Hindlimb muscle (tissue), 1 donor: ENCODE measurements around the gene PANK1. TPM values are rescaled to one million over a fixed set of nuclear protein-coding genes. Genes with fewer than 3 reads are reported as not detected.
A peak's percentile ranks its signal among the peaks of the same experiment; 100 is the strongest.

Source experiments
- DNase-seq: peaks from one replicate; pipeline ENCODE4 v3.0.0-alpha.2; 2013
- polyA plus RNA-seq: library from polyadenylated mRNA; unstranded; fragments of 120-200 nt; gene quantifications from one replicate; pipeline ENCODE4 v1.2.1, GENCODE V29; 2013; ENCODE audit not compliant: insufficient read length

PANK1 gene
- 16.0 TPM for polyA plus RNA-seq

DNA sequence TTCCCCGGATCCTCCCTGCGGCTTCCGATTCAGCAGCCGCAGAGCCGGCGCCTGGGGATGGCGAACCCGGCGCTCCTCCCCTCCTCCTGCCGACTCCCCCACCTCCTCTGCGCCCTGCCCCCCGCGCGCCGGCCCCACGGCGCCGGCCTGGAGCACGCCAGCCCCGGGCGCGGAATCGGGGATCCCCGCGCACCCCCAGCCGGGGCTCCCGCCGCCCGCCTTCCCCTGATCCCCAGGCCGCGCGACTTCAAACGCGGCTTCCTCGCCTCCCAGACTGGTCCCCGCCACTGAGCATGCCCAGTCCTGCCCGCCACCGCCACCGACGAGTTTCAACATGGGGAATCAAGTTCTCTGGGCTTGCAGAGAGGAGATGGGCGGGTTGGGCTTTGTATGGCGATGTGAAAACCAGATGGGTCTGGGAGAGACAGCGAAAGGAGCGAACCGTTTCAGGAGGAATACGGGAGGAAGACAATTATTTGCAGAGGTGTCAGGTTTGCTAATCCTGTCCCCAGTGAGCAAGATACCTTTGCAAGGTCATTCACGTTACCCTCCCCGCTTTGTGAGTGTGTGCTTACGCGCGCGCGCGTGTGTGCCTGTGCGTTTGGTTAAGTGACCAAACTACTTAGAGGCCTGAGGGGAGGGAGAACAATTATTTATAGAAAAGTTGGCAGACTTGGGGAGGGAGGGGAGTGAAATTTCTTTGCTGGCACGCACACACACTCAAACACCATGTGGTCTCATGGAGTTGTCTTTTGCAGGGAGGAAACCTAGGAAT lies at the start of gene PANK1:
Gene PANK1 (minus strand): TSS at position 276 of the 775 bp plus-strand sequence. CDS start 351 bp downstream, outside the sequence.
- peak; percentile 73 for DNase-seq

DNA sequence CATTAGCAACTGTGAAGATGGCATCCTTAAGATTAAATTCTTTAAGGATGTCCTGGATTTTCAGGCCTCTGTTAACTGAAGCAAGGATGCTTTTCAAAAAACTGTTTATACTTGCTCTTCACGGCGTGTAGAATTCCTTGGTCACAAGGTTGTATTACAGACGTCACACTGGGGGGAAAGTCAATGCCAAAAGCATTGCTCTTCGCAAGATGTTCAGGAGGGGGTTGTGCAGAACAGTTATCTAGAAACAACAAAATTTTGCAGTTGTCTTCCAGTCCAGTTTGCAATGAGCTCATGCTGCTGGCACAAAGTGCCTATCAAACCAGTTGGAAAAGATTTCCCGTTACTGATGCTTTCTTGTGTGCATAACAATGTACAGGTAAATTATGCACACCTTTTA lies 48.1 kb upstream of the PANK1 start:
- no peak for DNase-seq

DNA sequence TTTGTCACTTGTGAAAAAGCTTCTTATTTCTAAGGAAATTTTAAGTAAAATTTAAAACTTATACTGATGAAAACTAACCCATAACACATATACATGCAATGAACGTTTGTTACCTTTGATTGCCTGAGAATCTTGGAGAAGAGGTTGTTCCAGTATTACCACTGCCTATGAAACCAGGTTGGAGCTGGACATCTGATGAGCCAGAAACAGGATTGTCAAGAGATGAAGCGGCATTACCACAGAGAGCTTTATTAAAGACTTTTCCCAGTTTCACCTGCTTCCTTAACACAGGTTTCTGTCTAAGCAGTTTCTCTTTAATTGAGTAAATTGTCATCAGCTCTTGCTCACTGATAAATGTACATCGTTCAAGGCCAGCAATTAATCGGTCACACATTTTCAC lies 47.4 kb upstream of the PANK1 start:
- DNase-seq = no peak

DNA sequence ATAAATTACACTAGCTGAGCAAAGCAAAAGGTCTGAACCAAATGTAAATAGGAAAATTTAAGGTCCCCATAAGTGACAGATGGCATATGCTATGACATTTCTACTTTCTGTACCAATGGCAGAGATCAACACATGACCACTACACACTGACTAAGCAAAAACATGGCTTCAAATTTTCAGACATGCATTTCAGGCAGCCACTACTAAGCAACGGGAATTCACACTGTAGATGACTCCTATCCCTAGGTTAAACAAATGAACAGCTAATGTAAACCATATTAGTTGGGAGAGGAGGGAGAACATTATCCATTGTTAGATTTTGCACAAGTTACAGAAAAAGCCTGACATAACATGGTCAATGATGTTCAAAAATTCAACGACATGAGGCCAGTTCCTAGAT lies 45.0 kb upstream of the PANK1 start:
- no peak for DNase-seq

DNA sequence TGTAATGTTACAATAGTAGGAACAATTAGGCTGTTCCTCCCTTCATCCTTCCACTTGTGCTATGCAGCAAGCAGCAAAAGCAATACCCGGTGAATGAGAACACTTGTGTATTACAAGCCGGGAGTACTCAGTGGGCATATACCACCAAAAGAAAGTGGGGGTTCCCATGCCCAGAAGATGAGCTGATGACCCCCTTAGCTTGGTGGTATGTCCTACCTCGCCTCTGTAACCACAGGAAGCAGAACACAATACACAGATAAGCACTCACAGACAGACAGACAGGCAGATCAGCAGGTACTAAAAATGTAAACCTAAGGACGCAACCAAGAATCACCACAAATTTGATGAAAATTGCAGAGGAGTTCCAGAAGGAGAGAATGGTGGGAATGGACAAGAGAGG lies 40.9 kb upstream of the PANK1 start:
- DNase-seq = no peak

DNA sequence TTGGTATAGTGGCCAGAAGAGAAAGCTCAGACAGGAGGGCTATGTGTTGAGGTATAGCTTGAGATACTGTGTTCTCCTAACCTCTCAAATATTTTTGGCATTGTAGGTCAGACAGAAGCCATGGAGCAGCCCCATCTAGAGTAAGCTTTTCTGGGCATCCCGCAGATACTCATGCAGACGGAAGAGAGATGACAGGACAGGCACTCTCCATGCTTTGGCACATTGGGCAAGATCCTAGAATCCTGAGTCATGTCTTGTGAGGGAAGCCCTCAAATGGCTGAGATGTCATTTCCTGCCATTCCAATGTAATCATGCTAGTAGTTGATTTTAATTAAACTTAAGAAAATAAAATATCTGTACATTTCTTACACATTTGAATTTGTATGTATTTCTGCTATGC lies 39.6 kb upstream of the PANK1 start:
- DNase-seq = no peak

DNA sequence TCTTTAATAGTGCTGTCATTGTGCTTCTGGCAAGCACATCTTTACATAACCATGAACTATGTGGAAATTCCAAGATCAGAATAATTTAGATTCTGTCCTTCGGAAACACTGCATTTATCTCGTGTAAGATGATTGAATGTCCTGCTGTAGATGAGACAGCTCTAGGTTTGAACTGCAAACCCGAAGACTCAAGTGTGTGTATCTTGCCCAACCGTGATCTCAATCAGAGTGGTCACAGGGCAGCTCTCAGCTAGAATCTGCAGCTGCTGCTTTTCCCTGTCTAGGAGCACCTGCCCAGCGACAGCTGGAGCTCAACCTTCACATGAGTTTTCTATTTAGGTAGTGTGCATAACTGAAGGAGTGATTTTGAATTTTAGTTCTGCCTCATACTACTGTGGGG lies 38.8 kb upstream of the PANK1 start:
- DNase-seq = no peak

DNA sequence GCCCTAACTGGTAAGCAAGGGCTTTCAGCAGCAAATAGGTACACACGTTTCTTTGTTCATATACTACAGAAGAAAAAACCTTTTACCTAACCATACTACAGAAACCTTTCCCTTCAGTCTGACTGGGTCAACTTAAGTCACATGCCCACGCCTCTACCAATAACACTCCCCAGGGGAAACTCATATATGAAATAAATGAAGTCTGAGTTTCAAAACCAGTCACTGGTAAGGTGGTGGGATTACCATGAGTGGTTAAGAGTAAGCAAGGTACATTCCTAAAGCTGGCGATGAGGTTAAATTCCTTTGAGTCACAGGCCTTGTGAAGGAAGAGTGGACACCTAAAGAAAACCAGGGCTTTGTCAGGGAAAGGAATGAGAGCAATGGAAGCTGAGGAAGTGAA lies 34.9 kb upstream of the PANK1 start:
- no peak for DNase-seq

DNA sequence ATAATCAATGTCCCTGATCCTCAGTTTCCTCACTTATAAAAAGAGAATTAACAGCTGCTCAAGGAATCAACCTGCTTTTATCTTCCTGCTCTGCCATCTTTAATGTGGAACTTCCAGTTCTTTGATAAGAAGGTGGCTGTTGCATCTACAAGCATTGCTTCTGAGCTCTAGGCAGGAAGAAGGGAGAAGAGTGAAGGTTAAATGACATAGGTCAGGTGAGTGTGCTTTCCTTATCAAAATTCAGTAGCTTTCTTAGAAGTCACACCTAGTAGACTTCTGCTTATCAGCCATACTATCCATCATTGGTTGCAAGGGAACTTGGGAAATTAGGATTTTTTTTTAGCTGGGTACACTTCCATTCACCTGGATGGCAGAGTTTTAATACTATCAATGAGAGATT lies 32.3 kb upstream of the PANK1 start:
- DNase-seq = no peak

DNA sequence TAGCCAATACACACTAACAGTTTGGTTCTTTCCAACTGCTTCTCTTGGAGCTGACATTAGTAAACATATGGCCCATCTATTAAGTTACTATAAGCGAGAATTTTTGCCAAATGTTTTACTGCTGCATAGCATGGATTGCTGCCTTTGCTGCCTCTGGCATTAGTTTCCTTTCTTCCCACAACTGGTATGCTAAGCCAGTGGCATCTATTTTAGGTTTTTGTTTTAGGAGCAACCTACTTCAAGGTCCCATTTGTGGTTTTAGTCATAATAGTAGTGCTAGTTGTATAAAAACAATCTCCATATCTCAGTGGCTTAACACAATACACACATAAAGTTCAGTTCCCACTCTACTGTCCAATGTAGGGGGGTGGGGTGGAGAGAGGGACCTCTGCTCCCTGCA lies 25.9 kb upstream of the PANK1 start:
- DNase-seq = no peak

DNA sequence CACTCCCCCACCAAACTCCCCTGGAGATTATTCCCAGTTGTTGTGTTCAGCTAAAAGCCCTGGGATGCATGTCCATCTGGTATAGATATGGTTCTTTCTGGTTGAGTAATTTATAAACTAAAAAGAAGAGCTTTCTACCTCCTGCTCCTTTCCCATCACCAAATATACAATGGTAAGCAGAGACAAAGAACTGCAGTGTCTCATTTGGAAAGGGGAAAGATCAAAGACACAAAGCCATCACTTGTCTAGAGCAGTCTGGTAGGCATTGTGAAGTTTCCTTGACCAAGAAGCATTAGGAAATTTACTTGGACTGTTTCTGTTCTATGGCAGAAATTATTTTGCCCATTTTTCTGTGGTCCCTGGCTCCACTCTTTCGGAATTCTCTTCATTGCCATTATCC lies 24.9 kb upstream of the PANK1 start:
- no peak for DNase-seq

DNA sequence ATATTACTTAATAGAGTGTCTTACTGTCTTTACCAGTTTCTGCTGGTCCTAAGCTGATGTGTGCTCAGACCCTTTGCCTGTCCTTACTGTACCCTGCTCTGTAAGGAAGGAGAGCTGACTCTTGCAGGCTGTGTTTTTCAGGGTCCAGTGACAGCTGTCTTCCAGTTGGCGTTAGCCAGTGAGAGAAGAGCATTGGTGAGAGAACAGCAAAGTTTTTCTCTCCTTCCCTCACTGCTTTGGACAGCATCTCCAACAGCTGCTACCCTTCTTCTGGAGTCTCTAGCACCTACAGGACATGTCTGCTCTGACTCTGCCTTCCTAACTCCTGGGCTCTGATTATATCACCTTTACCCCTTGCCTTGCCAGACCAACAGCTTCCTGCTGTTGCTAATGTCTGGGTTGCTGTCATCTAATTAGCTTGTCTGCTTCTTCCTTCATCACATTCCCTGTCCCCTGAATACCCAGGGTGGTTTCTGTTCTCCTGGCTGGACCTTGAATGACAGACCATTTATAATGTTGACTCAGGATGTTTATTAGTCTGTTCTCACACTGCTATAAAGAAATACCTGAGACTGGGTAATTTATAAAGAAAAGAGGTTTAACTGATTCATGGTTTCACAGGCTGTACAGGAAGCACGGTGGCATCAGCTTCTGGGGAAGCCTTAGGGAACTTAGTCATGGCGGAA lies 23.5 kb upstream of the PANK1 start:
- DNase-seq = no peak

DNA sequence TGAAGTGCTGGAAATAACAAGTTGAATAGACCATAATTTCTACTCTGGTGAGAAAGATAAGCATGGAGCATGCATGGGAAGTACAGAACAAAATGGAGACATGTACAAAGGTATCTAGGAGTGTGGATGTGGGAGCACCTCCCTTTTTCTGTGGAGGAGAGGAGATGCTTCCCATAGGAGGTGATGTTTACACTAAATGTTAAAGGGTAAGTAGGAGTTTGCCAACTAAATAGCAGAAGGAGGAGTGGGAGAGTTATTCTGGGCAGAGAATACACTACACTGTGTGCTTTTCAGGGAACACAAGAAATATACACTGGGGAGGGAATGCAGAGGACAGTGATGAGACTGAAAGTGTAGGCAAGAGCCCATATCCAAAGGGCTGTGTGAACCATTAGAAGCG lies 21.1 kb upstream of the PANK1 start:
- DNase-seq = no peak

DNA sequence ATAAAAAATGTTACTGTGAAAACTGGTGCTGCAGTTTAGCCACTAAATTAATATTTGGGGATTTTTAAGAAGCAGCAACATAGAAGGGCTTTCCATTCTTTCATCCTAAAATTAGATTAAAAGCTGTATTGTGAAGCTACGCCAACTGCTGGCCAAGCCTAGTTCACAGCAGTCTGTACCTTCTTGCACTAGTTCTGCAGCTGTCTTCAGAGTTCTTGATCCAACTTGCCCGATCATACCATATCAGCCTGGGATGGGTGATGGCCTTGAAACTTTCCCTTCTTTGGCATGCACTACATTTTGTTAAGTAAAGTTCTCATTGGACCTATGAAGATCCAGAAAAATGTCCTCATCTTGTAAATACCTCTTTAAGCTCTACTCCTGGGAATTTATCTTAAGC lies 20.3 kb upstream of the PANK1 start:
- DNase-seq = no peak

DNA sequence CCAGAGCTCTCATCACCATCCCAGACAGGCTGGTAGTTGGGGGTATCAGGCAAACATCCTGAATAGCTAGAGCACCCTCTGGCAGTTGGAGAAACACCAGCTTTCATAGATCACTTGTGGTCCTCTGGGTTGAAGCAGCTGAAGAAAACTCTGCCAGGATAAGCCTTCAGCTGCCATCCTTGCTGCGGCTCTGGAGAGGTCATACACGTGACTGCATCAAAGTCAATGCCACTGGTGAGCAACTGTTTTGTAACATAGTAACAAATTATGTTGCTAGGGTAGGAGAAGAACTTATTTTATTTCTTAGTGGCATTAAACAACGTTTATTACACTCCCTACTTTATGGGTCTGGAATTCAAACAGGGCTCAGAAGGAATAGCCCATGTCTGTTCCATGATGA lies 19.2 kb upstream of the PANK1 start:
- DNase-seq = no peak

DNA sequence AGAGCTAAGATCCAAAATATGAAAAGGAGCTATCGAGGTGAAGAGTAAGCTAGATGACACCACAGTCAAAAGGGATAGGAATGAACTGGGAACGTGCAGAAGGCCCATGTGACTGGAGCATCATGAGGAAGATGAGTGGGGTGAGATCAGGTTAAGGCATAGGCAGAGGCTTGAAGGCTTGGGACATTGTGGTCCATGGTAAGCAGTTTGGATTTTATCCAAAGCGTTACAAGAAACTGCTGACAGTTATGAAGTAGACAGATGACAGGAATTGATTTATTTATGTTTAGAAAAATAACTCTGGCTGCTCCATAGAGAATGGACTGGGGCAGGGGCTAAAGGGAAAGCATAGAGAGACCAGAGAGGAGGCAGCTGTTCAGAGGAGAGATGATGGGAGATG lies 18.1 kb upstream of the PANK1 start:
- no peak for DNase-seq

DNA sequence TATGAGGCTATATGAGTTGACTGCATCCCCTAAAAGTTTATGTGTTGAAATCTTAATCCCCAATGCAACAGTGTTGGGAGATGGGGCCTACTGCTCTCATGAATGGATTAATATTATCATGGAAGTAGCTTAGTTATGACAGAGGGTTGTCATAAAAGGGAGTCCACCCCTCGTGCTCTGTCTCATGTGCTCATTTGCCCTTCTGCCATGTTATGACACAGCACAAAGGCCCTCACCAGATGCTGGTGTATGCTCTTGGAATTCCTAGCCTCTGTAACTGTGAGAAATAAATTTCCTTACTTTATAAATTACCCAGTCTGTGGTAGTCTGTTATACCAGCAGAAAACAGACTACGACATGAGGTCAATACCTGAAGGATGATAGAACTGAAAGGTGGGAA lies 17.6 kb upstream of the PANK1 start:
- DNase-seq = no peak

DNA sequence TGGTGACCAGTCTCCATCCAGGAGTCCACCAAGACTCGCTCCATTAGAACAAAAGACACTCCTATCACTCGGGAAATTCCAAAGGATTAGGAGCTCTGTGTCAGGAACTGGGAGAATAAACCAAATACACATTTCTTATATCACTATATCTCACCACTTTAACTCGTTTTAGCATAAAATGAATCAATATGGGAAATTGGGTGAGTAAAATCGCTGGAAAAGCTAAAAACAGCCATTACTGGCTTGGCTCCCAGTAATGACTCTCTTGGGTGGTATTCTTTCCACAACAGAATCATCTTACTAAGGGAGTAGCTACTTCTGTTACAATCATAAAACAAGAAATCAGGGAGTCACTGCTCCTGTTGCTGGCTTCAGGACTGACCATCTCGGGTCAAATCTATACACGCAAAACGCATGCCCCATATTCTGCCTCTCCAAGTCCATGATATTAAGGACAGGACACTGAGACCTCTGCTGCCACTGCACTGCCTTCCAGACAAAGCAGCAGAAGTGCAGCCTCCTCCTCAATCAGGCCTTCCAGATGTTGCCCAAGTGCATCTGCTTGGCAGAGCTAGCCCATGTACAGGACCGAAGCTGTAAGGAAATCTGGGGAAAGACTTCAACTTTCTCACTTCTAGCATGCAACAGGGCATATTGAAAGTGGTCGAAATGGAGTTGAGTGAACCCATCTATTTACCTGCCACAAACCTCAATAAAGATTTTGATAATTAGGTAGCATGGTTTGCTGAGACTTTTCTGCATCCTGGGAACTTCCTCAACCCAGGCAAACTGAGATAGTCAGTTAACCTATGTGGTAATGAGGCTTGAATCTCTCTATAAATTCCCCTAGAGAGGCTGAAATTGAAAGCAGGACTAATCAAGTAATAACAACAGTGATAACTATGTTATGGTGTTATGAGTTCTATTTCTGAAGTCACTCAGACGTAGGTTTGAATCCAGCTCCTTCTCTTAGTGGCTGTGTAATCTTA lies 14.4 kb upstream of the PANK1 start:
- DNase-seq = peak; percentile 32

DNA sequence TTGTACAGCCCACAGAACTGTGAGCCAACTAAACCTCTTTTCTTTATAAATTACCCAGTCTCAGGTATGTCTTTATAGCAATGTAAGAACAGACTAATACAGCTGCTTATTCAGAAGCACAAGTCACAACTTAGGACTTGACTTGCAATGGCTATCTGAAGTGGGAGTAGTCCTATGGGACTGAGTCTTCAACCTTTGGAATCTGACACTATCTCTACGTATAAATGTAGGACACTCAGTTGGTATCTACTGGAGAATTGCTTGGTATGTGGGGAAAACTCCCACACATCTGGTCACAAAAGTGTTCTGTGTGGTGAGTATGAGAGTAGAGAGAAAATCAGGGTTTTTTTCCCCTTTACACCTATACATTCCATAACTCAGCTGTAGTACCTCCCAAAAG lies 12.3 kb upstream of the PANK1 start:
- no peak for DNase-seq

DNA sequence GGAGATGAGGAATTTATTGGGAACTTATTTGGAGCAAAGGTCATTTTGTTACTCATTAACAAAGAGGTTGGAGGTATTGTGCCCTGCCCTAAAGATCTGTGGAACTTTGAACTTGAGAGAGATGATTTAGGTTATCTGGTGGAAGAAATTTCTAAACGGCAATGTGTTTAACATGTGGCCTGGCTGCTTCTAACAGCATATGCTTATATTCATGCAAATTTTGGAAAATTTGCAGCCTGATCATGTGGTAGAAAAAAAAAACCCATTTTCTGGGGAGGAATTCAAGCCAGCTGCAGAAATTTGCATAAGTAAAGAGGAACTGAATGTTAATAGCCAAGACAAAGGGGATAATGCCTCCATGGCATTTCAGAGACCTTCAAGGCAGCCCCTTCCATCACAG lies 10.7 kb upstream of the PANK1 start:
- DNase-seq = no peak

DNA sequence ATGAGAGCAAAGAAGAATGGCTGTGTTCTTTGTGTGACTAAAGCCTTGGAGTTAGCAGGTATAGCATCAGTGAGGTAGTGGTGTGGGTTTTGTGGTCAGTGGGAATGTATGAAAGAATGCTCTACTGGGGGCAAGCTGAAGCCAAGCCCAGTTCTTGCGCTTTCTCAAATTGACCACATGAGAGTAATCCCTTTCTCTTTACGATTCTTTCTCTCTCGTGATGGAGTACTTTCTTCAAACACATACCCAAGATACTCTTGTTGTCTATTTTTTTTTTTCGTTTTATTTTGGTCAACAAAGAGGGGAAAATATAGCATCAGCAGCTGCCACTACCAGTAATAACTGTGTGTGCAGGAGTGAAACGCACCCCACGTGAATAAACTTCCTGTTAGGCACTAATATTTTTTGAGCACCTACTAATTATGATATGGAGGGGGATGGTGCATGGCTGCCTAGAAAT lies 8.4 kb upstream of the PANK1 start:
- DNase-seq = no peak

DNA sequence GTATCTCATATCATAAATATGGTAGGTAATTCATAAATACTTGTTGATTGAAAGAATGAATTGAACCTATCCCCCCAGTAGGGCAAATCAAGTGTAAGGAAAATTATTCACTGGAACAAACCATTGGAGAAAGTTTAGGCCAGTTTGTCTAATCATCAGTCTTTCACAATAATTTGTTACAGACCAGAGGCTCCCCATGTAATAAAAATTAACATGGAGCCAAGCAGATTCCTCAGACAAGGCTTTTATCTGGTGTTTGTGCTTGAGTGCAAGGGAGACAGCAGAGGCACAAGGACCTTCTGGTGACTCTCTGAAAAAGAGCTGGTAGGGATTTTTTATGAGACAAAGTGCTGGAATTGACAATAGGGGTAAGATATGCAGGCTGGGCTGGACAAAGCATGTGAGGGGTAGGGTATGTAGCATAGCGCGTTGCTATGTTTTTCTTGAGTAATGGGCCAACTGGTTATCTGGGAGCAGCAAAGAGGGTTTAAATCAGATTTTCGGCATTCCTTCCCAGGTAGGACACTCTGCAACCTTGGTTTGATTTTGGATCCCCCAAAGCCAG lies 7.8 kb upstream of the PANK1 start:
- DNase-seq = no peak
